Activated CD4-positive, alpha-beta T cell treated with anti-CD3 and anti-CD28 coated beads, Interleukin-2, amount 50 U/mL, for 16 hours (primary cell): ENCODE measurements around the gene EGR4.

Experiments
- DNase-seq: peaks from one replicate; pipeline ENCODE4 v3.0.0-alpha.2; 2020

Gene EGR4

DNA sequence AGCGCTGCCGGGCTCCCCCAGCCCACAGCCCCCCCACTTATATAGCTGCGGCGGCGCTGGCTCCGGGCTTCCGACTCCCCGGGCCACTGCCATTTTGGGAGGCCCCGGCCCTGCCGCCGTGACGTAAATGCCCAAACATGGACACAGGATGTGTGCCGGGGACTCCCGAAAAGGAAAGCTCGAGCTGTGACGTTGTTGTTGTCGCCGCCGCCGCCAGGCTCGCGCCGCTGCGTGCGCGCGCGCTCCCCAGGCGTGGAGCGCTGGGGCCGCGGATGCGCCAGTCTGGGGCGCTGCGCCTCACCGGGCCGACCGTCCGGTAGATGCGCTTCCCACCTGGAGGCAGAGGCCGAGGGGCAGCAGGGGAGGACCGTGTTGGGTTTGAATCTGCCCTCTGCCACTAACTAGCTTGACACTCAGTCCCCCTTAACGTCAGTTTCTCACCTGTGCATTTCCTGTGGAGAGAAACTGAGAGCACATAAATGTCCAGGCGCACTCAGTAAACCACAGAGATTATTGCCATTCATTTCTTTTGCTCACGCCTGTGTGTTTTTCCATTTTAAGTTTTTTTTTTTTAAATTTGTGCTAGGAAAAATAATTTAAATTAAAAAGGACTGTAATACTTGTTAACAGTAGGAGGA lies at the start of gene EGR4:
EGR4 (minus strand) TSS at position 15 of the 638 bp plus-strand sequence. CDS start 231 bp downstream, outside the sequence.
- peak; percentile 93 for DNase-seq

DNA sequence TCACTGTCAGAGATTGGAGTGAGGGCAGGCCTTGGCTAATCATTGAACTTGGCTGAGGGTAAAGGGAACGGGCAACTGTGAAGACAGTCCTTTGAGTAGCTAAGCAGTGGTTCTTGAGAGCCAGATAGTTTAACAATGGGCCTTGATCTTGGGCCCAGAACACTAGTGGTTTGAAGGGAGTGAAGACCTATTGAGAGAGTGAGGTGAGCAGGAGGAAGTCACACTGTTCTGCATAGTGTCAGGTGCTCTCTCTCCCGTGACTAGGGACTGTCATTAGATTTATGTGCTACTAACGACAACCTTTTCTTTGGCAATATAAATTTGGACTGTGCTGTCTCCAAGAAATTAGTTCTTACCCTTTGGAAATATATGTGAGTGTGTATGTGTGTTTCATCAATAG lies 47.7 kb upstream of the EGR4 start:
- DNase-seq, result no peak

DNA sequence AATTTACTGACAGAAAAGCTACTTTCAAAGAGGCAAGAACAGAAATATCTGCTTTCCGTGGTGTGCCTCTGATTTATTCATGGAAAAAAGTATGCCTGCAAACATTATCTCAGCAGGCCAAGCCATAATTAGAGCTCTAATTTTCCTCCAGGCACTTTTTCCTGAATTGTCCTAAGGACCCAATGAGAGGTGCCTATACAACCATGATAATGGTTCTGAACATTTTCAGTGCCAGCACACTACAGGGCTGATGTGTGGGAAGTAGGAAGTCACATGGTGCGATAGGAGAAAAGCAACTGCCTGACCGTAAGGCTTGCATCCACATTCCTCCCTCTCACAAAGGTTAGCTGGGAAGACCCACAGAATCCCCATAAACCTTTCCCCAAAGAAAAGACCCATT lies 45.9 kb upstream of the EGR4 start:
- DNase-seq, result no peak

DNA sequence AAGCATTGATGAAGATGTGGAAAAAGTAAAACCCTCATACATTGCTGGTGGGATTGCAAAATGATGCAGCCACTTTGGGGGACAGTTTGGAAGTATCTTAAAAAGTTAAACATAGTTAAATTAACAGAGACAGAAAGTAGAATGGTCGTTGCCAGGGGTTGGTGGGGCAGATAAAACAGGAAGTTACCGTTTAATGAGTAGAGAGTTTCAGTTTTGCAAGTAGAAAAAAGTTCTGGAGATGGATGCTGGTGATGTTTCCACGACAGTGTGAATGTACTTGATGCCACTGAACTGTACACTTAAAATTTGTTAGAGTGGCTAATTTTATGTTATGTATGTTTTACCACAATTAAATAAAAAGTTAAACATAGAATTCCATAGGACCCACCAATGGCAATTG lies 44.5 kb upstream of the EGR4 start:
- no peak for DNase-seq

DNA sequence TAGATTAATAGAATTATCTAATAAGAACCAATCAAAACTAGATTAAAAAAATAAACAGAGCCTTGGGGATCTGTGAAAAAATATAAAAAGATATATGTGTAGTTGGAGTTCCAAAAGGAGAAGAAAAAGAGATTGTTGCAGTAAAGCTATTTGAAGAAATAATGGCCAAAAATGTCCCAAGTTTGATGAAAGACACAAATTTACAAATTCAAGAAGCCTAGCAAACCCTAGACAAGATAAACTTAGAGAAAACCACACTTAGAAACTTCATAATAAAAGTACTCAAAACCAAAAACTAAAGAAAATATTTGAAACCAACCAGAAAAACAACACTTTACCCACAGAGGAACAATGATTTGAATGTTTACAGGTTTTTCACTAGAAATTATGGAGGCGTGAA lies 41.3 kb upstream of the EGR4 start:
- no peak for DNase-seq

DNA sequence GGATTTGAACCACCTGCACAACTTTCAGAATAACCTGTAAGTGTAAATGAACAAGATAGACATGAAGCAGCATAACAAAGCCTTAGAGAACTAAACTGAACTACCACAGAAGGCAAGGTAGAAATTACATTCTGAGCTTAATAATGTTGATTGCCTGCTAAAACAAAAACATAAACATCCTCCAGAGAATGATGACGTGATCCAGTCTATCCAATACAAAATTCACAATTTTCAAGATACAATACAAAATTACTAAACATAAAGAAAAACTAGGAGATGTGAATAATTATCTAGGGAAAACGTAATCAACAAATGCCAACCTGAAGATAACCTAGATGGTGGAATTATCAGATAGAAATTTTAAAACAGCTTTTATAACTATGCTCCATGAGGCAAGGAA lies 40.7 kb upstream of the EGR4 start:
- DNase-seq, result no peak

DNA sequence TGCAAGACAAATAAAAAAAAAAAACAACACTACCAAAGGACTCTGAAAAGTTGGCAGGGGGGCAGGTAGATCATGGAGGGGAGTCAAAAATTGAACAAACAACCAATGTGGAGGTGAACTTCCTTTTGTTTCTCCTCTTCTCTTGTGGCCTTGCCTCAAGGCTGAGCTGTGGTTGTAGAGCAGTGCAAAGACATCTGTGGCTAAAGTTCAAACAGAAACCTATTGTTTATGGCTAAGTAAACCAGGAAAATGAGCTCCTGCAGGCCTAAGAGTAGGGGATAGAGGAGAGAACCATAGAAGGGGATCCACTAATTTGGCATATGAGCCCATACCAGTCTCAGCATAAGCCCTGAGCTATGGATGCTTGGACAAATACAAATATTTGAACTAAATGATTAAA lies 40.2 kb upstream of the EGR4 start:
- no peak for DNase-seq

DNA sequence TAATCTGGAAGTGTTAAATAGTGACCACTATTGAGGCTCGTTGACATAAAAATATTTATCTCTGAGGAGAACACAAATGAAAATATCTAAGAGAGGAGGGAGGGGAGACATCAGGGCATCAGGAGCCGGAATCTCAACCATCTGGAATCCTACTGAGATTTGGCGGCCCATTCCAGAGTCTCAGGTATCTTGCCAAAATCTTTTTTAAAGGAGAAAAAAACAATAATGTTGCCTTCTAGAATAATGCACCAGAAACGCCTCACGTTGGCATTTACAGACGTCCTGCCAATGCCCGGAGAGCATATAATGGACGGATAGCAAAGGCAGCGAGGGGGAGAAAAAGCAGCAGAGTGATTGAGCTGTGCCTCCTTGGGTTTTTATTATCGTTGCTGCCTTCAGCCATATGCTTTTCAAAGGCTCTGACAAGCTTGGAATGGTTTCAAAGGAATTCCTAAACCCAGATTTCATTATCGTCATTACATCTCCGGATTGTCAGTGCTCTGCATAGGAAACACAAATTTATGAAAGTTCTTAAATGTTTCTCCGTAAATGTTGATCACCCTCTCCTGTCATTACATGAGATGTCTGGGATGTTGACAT lies 30.9 kb upstream of the EGR4 start:
- DNase-seq, result no peak

DNA sequence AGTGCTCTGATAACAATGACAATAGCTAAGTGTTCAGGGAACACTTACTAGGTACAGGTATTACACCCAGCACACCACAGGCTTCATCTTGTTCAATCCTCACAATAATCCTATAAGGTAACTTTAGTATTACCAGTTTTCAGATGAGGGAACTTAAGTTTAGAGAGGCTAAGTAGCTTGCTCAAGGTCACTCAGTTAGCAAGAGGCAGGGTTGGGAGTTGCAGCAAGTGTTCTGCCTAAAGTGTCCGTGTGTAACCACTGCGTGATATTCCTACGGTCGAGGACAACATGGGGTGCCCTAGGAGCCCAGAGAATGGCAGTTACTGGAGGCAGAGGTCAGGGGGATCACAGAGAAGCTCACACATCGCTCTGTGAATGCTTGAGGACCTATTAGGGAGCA lies 30.2 kb upstream of the EGR4 start:
- no peak for DNase-seq

DNA sequence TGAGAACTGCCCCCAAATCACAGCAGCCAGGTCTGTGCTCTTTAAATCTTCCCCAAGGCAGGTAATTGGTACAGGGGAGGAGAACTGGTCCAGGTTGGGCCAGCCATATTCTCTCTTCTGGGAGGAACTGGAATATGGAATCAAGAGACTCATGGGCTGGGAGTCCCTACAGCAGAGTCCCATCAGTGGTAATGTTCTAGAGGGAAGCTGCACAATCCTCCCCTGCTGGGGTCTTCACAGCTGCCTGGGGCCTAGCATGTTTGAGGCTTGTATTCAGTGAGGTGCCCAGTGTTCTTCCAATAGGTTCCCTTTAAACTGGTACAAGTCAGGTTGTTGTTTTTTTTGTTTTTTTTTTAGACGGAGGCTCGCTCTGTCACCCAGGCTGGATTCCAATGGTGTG lies 21.1 kb upstream of the EGR4 start:
- DNase-seq, result no peak

DNA sequence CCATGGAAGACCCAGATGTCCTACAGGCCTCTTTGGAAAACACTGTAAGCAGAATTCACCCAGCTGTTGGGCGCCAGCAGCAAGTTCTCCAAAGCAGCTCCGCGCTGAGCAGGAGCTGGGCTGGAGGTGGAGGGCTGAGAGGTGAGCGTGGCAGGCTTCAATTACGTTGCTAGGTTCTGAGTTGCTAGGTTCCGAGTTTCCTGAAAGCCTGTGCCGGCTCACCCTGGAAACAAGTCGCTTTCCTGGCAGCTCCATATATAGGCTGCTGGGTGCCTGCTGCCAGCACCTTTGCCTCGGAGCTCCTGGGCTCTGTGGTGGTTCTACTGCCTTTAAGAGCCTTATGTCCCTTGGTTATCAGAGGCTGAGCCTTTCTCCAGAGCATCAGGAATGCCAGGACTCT lies 14.4 kb upstream of the EGR4 start:
- DNase-seq, result no peak

DNA sequence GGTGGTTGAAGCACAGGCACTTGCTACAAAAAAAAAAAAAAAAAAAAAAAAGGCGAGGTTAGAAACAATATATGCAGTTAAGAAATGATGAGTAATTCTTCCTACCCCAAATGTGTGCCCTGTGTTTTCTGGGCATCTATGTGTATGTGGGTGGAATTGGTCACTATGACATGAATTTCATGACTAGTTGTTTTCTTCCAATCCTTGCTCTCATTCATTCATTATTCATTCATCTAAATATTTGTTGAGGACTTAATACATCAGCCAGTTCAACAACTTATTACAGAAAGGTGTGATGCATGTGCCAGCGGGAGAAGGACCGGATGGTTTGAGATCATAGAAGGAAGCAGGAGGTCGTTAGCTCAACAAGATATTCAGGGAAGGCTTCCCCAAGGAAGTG lies 8.3 kb upstream of the EGR4 start:
- no peak for DNase-seq

DNA sequence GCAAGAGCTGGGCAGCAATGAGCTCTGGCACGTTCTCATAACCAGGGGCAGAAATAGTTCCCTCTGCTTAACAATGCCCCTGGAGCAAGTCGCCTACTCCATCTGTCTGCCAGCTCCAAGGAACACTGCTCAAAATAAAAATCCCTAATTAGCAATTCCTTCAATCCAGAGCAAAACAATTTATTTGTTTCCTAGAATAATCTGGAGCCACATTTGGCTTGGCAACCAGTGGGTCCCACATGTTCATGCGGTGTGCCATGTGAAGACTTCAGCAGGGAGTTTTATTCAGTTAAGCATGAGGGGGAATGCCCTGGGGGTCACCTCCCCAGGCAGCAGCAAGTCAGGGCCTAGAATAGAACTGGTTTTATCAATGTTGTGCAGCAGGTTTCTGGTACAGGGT lies 7.6 kb upstream of the EGR4 start:
- no peak for DNase-seq

DNA sequence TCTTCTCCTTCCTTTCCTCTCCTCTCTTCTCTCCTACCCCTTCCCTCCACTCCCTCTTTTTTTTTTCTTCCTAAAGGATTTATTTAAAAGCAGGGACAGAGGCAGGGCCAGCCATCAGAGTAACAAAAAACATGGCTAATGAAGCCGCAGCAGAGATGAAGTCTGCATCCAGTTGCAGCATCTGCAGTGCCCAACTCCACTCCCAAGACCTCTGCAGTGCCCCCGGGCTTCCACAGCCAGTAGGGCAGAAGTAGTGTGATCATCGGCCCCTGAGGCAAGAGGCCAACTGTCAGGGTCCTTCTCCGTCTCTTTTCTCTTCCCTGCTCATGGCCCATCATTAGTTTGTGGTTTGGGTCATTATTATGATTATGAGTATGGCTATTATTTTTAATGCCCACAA lies 4.2 kb upstream of the EGR4 start:
- DNase-seq, result no peak

DNA sequence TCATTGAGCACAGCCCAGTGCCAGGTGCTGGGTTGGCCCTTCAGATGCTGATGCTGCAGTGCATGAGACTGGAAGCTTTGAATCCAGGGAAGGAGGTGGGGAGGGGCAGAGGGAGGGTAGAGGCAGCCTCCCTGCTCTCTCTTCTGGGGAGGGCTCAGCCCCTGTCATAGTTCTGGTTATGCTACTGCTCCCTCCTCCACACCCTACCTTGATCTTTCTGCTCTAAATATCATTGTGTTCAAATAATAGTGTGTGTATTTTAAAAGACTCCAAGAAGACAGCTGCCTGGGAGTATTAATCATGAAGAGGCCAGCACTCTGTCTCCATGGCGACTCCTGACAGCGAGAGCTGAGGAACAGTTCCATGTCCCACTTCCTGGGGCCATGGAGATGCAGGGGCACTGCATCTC lies 3.8 kb upstream of the EGR4 start:
- no peak for DNase-seq

DNA sequence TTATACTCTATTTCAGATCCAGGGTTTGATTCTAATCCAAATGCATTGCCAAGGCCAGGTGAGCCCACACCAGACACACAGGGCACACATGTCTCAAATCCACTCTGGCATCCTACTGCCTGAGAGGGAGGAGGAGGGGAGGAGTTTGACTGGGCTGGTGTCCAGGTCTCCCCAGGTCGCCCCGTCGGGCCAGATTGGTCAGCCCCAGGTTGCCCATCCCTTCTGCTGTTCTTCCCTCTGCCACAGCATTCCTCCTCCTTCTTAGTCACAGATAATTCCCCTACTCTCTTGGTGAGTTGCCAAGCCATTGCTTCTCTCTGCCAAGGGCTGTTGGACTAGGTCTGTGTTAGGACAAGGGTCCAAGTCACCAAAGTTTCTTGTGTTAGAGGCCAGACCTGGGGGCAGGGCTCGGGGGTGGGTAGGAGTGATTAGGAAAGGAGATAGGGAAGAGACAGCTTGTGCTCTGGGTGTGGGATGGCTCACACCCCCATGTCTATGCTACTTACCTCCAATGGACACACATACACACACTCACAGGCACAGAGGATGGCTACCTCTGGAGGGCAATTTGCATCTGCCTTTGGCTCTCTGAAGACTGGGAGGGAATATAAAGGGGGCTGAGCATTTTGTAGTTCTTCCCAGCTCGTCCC lies 2.5 kb upstream of the EGR4 start:
- no peak for DNase-seq

DNA sequence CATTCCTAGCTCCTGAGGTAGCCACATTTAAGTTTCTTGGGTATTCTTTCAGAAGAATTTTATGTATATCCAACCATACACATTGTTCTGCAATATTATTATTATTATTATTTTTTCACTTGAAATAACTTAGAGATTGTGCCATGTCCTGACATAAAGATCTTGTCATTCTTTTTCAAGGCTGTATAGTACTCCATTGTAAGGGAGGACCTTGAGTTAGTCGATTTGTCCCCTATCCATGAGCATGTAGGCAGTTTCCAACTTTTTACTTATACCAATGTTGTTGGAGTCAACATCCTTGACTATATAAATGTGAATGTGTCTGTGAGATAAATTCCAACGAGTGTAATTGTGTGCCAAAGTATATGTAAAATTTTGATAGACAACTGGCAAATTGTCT lies 891 bp upstream of the EGR4 start:
- no peak for DNase-seq

DNA sequence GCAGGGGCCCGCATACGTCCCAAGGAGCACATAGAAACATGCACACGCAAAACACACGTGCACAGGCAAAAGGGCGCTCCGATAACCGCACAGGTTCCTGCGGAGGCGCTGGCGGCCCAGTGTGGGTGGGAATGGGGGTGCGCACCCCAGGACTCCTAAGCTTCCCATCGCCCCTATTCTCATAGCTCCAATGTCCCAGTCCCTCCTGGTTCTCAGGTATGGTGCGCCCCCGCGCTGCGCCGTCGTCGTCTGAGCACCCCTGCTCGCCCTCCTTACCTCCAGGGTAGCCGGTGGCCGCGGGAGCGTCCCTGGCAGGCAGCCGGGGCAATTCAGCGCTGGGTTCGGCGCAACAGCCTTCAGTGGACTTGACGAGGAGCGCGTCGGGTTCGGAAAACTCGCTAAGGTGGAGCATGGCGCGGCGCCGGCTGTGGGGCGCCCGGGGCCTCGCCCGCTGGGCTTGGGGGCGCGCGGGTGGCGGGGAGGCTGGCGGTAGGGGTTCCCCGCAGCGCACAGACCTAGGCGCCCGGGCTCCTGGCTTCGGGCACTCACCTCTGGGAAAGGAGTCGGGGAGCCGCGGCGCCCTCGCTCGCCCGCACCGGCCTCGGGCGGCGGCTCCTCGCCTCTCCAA lies 328 bp downstream of the EGR4 start:
- no peak for DNase-seq

DNA sequence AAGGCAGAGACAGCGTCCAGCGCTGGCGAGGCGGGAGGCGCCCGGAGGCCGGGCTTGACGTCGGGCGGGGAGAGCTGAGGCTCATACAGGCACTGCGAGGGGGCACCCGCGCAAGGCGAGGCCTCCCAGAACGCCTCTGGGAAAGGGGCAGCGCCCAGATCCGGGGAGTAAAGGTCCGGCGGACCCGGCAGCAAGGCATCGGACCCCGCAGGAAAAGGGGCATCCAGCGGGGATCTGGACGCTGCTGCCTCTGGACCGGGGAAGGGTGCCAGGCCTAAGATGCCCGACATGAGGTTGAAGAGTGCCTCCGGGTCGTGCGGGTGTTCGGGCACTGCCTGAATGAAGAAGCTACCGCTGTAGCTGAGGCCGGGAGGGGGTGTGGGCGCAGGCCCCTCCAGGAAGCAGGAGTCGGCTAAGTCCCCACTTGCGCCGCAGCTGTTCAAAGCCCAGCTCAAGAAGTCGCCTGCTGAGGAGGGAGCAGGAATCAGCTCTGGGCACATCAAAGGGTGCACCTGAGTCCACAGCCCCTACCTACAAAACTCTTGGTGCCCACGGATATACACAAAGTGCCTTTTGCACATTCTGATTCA lies 937 bp downstream of the EGR4 start:
- no peak for DNase-seq

DNA sequence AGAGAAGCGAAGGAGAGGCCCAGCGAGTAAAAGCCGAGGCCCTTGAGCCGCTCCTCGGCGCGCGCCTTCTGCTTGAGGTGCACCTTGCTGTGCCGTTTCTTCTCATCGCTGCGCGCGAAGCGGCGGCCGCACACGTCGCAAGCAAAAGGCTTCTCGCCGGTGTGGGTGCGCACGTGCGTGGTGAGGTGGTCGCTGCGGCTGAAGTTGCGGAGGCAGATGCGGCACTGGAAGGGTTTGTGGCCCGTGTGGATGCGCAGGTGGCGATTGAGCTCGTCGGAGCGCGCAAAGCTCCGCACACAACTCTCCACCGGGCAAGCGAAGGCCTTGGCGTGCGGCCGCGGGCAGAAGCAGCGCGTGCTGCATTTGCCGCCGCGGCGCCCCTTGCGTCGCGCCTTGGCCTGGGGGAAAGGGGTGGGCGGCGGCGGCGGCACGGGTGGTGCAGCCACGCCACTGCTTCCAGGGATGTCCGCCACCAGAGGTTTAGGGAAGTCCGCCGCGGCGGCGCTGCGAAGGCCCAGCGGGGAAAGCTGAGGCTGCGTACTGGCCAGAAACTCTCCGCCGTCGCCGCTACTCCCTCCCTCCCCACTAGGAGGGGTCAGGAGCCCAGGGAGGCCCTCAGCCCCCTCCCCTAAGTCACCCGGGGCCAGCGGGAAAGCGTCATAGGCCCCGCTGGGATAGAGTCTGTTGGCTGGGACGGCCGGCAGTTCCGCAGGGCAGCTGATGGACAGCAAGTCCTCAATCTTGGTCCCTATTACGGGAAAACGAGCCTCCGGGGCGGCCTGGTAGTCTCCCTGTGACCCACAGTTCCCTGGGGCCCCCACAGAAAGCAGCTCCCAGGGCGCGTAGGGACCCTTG lies 1.7 kb downstream of the EGR4 start:
- DNase-seq, result no peak

DNA sequence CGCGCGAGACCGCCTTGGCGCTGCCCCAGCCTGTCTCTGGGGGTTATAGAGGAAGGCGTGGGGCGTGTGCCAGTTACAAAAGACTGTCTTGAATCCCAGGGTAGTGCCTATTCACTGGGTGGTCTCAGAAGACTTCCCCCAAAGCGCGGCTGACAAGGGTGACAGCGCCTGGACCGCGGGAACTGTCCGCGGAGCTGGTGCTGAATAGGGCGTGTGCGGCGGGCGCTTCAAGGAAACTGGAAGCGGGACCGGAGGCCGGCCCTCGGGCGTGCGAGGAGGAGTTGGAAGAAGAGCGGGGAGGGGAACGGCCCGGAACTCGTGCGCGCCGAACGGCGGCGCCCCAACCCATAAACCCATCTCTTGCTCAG lies 2.3 kb downstream of the EGR4 start:
- DNase-seq, result peak; percentile 53

DNA sequence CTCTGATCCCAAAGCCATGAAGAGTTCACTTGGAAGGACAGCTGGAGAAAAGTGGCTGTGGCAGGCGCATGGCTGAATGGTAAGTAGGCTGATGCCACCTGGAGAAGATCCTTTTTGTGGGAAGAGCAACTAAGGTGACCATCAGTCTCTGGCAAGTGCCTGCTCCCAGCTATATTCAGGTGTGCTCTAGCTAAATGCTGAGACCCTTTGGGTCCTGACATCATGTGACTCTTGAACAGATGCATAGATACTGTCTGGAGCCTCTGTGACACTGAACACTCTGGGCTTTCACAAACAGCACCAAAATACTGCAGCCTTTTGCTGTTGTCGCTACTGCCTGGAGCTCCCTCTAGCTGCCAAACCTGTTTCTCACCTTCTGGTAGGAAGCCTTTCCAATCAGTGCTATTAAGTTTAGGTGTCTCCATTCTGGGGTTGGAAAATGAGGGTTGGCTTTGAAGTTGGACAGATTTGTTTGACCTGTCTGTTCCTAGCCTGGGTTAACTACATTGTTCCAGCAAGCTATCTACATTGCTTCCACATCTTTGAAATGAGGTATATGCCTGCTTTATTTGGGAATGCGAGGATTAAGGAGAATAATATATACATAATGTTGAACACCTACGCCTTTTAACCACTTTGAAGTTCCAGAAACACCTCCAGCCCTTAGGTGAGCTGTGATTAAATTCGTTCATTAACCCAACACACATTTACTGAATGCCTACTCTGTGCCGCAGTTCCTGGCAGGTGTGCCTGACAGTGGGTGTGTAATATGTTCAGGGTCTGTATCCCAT lies 3.1 kb downstream of the EGR4 start:
- peak; percentile 68 for DNase-seq
